Measurements from ENCODE around the gene PPM1J. TPM values are rescaled to one million over a fixed set of nuclear protein-coding genes. Genes with fewer than 3 reads are reported as not detected.

The PPM1J gene
- polyA plus RNA-seq, 1 of the 3 experiments (the other 2 are of a cell fraction) = 5.3 TPM

DNA sequence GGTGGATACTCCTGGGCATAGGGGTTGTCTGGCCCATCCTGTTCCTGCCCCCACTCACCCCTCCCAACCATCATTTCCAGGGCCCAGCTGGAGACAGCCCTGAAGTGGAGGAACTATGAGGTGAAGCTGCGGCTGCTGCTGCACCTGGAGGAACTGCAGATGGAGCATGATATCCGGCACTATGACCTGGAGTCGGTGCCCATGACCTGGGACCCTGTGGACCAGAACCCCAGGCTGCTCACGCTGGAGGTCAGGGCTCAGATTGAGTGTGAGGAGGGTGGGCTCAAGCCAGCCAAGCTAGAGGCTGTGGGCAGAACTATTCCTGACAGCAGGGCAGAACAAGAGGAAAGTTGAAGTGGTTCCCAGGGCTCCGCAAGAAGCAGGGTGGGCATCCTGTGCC, 22.5 kb downstream of the PPM1J start:
- H3K9ac ChIP-seq = no peak overlapping the region
- no peak overlapping the region for H3K4me2 ChIP-seq
- H3K27me3 ChIP-seq (ENCODE audit: insufficient read depth) = no peaks in the 10 kb centered on the region
- no peak for DNase-seq
- no peak overlapping the region for H2AFZ ChIP-seq (ENCODE audit: low read depth)
- H3F3A ChIP-seq (replicated peaks; ENCODE audit: insufficient read depth) = peaks cover 6% of the 10 kb centered on the region
- H3K9me2 ChIP-seq = no peaks in the 10 kb centered on the region
- H3K9me3 ChIP-seq = no peaks in the 10 kb centered on the region
- CTCF ChIA-PET = interaction anchor here (0.7 kb wide), 1 partner anchor 23 kb away, joined by 3 read pairs; no protein-coding TSS in a partner anchor
- peaks cover 20 to 42% of the 10 kb centered on the region in 2 experiments for H3K36me3 ChIP-seq (replicated peaks in 1 of 2; ENCODE audit: control insufficient read depth in 1 of 2, insufficient read depth in 2 of 2, low read length in 1 of 2)
- H3K4me1 ChIP-seq (ENCODE audit: control insufficient read depth in 1 of 2, insufficient read depth in 2 of 2, low read depth in 1 of 2, low read length in 1 of 2) = no peaks in the 10 kb centered on the region
- no peak overlapping the region for H3K4me3 ChIP-seq (ENCODE audit: low read depth in 2 of 2, low read length in 1 of 2)
- H4K20me1 ChIP-seq (ENCODE audit: insufficient read depth) = peaks cover 2% of the 10 kb centered on the region; the same call in 1 of the 2 replicates
- no peak overlapping the region for H3K27ac ChIP-seq (ENCODE audit: low read depth in 2 of 2, low read length in 1 of 2)
- 89% methylated on average over 1 of the region's 5 CpGs for WGBS (ENCODE audit: low lambda C conversion rate)
- TF ChIP-seq EP300 (IDR thresholded peaks at IDR 0.05; ENCODE audit: borderline replicate concordance in 1 of 2, low read depth in 1 of 2, low read length in 1 of 2) = no peak
- no peak for TF ChIP-seq FOXJ3 (CRISPR knock-in tag; IDR thresholded peaks at IDR 0.05)
- TF ChIP-seq POLR2AphosphoS5 (IDR thresholded peaks at IDR 0.05; ENCODE audit: low read depth, low read length) = no peak
- no peak for TF ChIP-seq RFX5 (IDR thresholded peaks at IDR 0.05; ENCODE audit: low read length)
- TF ChIP-seq SMC3 (IDR thresholded peaks at IDR 0.05; ENCODE audit: low read depth, low read length) = no peak
- TF ChIP-seq NFIC (IDR thresholded peaks at IDR 0.05; ENCODE audit: borderline replicate concordance) = no peak
- no peak for TF ChIP-seq RAD21 (IDR thresholded peaks at IDR 0.05; ENCODE audit: low read length)
- no peak for TF ChIP-seq MEF2A (IDR thresholded peaks at IDR 0.05; ENCODE audit: borderline replicate concordance, low read depth)
- TF ChIP-seq JUND (IDR thresholded peaks at IDR 0.05) = no peak
- no peak for TF ChIP-seq ELF1 (IDR thresholded peaks at IDR 0.05)
- TF ChIP-seq FOSL2 (IDR thresholded peaks at IDR 0.05; ENCODE audit: borderline replicate concordance, low read depth) = no peak
- TF ChIP-seq, protein P1, sequence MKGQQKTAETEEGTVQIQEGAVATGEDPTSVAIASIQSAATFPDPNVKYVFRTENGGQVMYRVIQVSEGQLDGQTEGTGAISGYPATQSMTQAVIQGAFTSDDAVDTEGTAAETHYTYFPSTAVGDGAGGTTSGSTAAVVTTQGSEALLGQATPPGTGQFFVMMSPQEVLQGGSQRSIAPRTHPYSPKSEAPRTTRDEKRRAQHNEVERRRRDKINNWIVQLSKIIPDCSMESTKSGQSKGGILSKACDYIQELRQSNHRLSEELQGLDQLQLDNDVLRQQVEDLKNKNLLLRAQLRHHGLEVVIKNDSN (IDR thresholded peaks at IDR 0.05; ENCODE audit: borderline replicate concordance, low read depth) = no peak
- TF ChIP-seq TEAD4 (IDR thresholded peaks at IDR 0.05; ENCODE audit: borderline replicate concordance, insufficient read depth) = no peak
- no peak for TF ChIP-seq RXRA (IDR thresholded peaks at IDR 0.05; ENCODE audit: borderline replicate concordance, low read depth)
- no peak for TF ChIP-seq CHD2 (IDR thresholded peaks at IDR 0.05; ENCODE audit: low read length, partially characterized antibody)
- TF ChIP-seq, protein P2, sequence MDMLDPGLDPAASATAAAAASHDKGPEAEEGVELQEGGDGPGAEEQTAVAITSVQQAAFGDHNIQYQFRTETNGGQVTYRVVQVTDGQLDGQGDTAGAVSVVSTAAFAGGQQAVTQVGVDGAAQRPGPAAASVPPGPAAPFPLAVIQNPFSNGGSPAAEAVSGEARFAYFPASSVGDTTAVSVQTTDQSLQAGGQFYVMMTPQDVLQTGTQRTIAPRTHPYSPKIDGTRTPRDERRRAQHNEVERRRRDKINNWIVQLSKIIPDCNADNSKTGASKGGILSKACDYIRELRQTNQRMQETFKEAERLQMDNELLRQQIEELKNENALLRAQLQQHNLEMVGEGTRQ (IDR thresholded peaks at IDR 0.05; ENCODE audit: borderline replicate concordance, low read depth, low read length) = no peak
- TF ChIP-seq, protein P3, sequence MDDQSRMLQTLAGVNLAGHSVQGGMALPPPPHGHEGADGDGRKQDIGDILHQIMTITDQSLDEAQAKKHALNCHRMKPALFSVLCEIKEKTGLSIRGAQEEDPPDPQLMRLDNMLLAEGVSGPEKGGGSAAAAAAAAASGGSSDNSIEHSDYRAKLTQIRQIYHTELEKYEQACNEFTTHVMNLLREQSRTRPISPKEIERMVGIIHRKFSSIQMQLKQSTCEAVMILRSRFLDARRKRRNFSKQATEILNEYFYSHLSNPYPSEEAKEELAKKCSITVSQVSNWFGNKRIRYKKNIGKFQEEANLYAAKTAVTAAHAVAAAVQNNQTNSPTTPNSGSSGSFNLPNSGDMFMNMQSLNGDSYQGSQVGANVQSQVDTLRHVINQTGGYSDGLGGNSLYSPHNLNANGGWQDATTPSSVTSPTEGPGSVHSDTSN (IDR thresholded peaks at IDR 0.05) = no peak
- POLR2A ChIA-PET = no interaction called here
- H3K79me2 ChIP-seq (ENCODE audit: insufficient read depth) = peaks cover 3% of the 10 kb centered on the region; the same call in 1 of the 2 replicates

All from SK-N-SH (cell line).